Measurements from ENCODE around the gene ZSWIM8.
"Not testable (repeated sequence)": the region's sequence is repeated elsewhere in the genome, so short reads cannot be mapped to it uniquely, and the experiment has no call there.

Gene ZSWIM8

GRCh38 chr10:73814896-73815718 lies 29.7 kb downstream of the ZSWIM8 start:
- no peak for DNase-seq (ENCODE audit: low read depth in 2 of 2)

GRCh38 chr10:73815719-73816030 lies 30.3 kb downstream of the ZSWIM8 start:
- no peak for DNase-seq (ENCODE audit: low read depth in 2 of 2)

GRCh38 chr10:73816917-73817729 lies 31.7 kb downstream of the ZSWIM8 start:
- DNase-seq (ENCODE audit: low read depth in 2 of 2), result no peak

GRCh38 chr10:73817826-73818225 lies 32.4 kb downstream of the ZSWIM8 start:
- no peak for DNase-seq (ENCODE audit: low read depth in 2 of 2)

- no peak for DNase-seq (ENCODE audit: low read depth in 2 of 2)
Measured at GRCh38 chr10:73818402-73818801, 33.0 kb downstream of the ZSWIM8 start.

- DNase-seq (ENCODE audit: low read depth in 2 of 2), result no peak
Measured at GRCh38 chr10:73819081-73819480, 33.7 kb downstream of the ZSWIM8 start.

- no peak for DNase-seq (ENCODE audit: low read depth in 2 of 2)
Measured at GRCh38 chr10:73819513-73820093, 34.2 kb downstream of the ZSWIM8 start.

- DNase-seq (ENCODE audit: low read depth in 2 of 2), result no peak
Measured at GRCh38 chr10:73823391-73823790, 38.0 kb downstream of the ZSWIM8 start.

- no peak for DNase-seq (ENCODE audit: low read depth in 2 of 2)
Measured at GRCh38 chr10:73824146-73824725, 38.8 kb downstream of the ZSWIM8 start.

GRCh38 chr10:73827346-73828089 lies 42.1 kb downstream of the ZSWIM8 start:
- no peak for DNase-seq (ENCODE audit: low read depth in 2 of 2)

- DNase-seq (ENCODE audit: low read depth in 2 of 2), result no peak
Measured at GRCh38 chr10:73828161-73828560, 42.8 kb downstream of the ZSWIM8 start.

GRCh38 chr10:73829090-73829489 lies 43.7 kb downstream of the ZSWIM8 start:
- DNase-seq (ENCODE audit: low read depth in 2 of 2), result not testable (repeated sequence)

GRCh38 chr10:73836427-73836980 lies 51.1 kb downstream of the ZSWIM8 start:
- DNase-seq (ENCODE audit: low read depth in 2 of 2), result no peak

GRCh38 chr10:73837072-73837471 lies 51.7 kb downstream of the ZSWIM8 start:
- no peak for DNase-seq (ENCODE audit: low read depth in 2 of 2)

- DNase-seq (ENCODE audit: low read depth in 2 of 2), result no peak
Measured at GRCh38 chr10:73838008-73838567, 52.7 kb downstream of the ZSWIM8 start.

GRCh38 chr10:73838827-73839226 lies 53.4 kb downstream of the ZSWIM8 start:
- no peak for DNase-seq (ENCODE audit: low read depth in 2 of 2)

- no peak for DNase-seq (ENCODE audit: low read depth in 2 of 2)
Measured at GRCh38 chr10:73839276-73839966, 54.0 kb downstream of the ZSWIM8 start.

- no peak for DNase-seq (ENCODE audit: low read depth in 2 of 2)
Measured at GRCh38 chr10:73840056-73840402, 54.6 kb downstream of the ZSWIM8 start.

GRCh38 chr10:73840403-73841060 lies 55.1 kb downstream of the ZSWIM8 start:
- DNase-seq (ENCODE audit: low read depth in 2 of 2), result no peak

GRCh38 chr10:73841061-73841421 lies 55.6 kb downstream of the ZSWIM8 start:
- no peak for DNase-seq (ENCODE audit: low read depth in 2 of 2)
